Effector memory CD4-positive, alpha-beta T cell (primary cell): Measurements from ENCODE around the gene TLCD1.
"Not testable (repeated sequence)": the region's sequence is repeated elsewhere in the genome, so short reads cannot be mapped to it uniquely, and the experiment has no call there.

Experiments
- DNase-seq, 3 donors: peaks; one replicate each; pipeline ENCODE4 v3.0.0-alpha.2; 2020
- H3K27ac ChIP-seq: 2 replicates; pipeline ENCODE4 v1.7.0; 2013; ENCODE audit warnings: mild to moderate bottlenecking, low read length, moderate library complexity; ENCODE audit not compliant: insufficient read depth, poor library complexity, severe bottlenecking
- H3K27me3 ChIP-seq: replicated peaks from 2 replicates; pipeline ENCODE4 v1.7.0; 2013; ENCODE audit warnings: mild to moderate bottlenecking, low read length; ENCODE audit not compliant: insufficient read depth, control insufficient read depth, poor library complexity, severe bottlenecking
- H3K36me3 ChIP-seq: 2 replicates; pipeline ENCODE4 v1.7.0; 2013; ENCODE audit warnings: mild to moderate bottlenecking, low read length, moderate library complexity; ENCODE audit not compliant: control insufficient read depth, insufficient read depth
- H3K4me1 ChIP-seq: 2 replicates; pipeline ENCODE4 v1.7.0; 2013; ENCODE audit warnings: low read length, mild to moderate bottlenecking; ENCODE audit not compliant: control insufficient read depth, insufficient read depth, poor library complexity, severe bottlenecking
- H3K4me3 ChIP-seq: 2 replicates; pipeline ENCODE4 v1.7.0; 2013; ENCODE audit warnings: low read length, low read depth, mild to moderate bottlenecking; ENCODE audit not compliant: insufficient read depth, poor library complexity, severe bottlenecking
- H3K9me3 ChIP-seq: 2 replicates; pipeline ENCODE4 v1.7.0; 2013; ENCODE audit warnings: mild to moderate bottlenecking, low read length, moderate library complexity; ENCODE audit not compliant: control insufficient read depth

Gene TLCD1

GRCh38 chr17:28738680-28739384 is 12.8 kb upstream of the TLCD1 start:
- H3K36me3 ChIP-seq: no peaks in the 10 kb centered on the region
- no peaks in the 10 kb centered on the region for H3K9me3 ChIP-seq
- no peak overlapping the region for H3K4me3 ChIP-seq
- H3K4me1 ChIP-seq: peaks cover 17% of the 10 kb centered on the region
- no peaks in the 10 kb centered on the region for H3K27me3 ChIP-seq
- DNase-seq: peak; percentile 32 to 51 (median 48)
- H3K27ac ChIP-seq: no peak overlapping the region

GRCh38 chr17:28737770-28738679 is 12.0 kb upstream of the TLCD1 start:
- H3K36me3 ChIP-seq: no peaks in the 10 kb centered on the region
- DNase-seq: no peak
- H3K27ac ChIP-seq: no peak overlapping the region

GRCh38 chr17:28737316-28737715 is 11.3 kb upstream of the TLCD1 start:
- no peak overlapping the region for H3K4me3 ChIP-seq
- no peaks in the 10 kb centered on the region for H3K9me3 ChIP-seq
- H3K27me3 ChIP-seq: no peaks in the 10 kb centered on the region
- no peaks in the 10 kb centered on the region for H3K36me3 ChIP-seq
- peaks cover 11% of the 10 kb centered on the region for H3K4me1 ChIP-seq
- no peak overlapping the region for H3K27ac ChIP-seq
- no peak for DNase-seq

More at GRCh38 chr17:28737770-28738679, 12.0 kb upstream of the TLCD1 start:
- H3K9me3 ChIP-seq: no peaks in the 10 kb centered on the region
- H3K4me1 ChIP-seq: peaks cover 11% of the 10 kb centered on the region
- H3K27me3 ChIP-seq: no peaks in the 10 kb centered on the region
- no peak overlapping the region for H3K4me3 ChIP-seq

- not testable (repeated sequence) for H3K36me3 ChIP-seq
Observed at GRCh38 chr17:28735913-28736769, 10.1 kb upstream of the TLCD1 start.

GRCh38 chr17:28735242-28735722 is 9.2 kb upstream of the TLCD1 start:
- Histone ChIP-seq H3K4me1 (peaks cover 11% of the 10 kb centered on the region), H3K36me3 (no peaks in the 10 kb centered on the region), H3K9me3 (no peaks in the 10 kb centered on the region), H3K27me3 (no peaks in the 10 kb centered on the region), H3K27ac (no peak overlapping the region), H3K4me3 (no peak overlapping the region)
- no peak for DNase-seq

More at GRCh38 chr17:28735913-28736769, 10.1 kb upstream of the TLCD1 start:
- not testable (repeated sequence) for H3K4me3 ChIP-seq, H3K27me3 ChIP-seq, DNase-seq, H3K27ac ChIP-seq, H3K9me3 ChIP-seq
- H3K4me1 ChIP-seq: peaks cover 11% of the 10 kb centered on the region

- Histone ChIP-seq H3K4me1 (peaks cover 11% of the 10 kb centered on the region), H3K4me3 (no peak overlapping the region), H3K9me3 (no peaks in the 10 kb centered on the region), H3K36me3 (no peaks in the 10 kb centered on the region), H3K27ac (no peak overlapping the region), H3K27me3 (no peaks in the 10 kb centered on the region)
- no peak for DNase-seq
Observed at GRCh38 chr17:28734712-28735241, 8.7 kb upstream of the TLCD1 start.

GRCh38 chr17:28733346-28733745 is 7.3 kb upstream of the TLCD1 start:
- Histone ChIP-seq H3K27ac (no peak overlapping the region), H3K9me3 (no peaks in the 10 kb centered on the region), H3K27me3 (no peaks in the 10 kb centered on the region), H3K4me3 (no peak overlapping the region), H3K4me1 (peaks cover 8% of the 10 kb centered on the region), H3K36me3 (no peaks in the 10 kb centered on the region)
- DNase-seq: no peak

- no peak for DNase-seq
- Histone ChIP-seq H3K36me3 (peaks cover under 1% of the 10 kb centered on the region), H3K4me1 (peaks cover 31% of the 10 kb centered on the region), H3K9me3 (no peaks in the 10 kb centered on the region), H3K4me3 (no peak overlapping the region), H3K27me3 (no peaks in the 10 kb centered on the region), H3K27ac (no peak overlapping the region)
Observed at GRCh38 chr17:28729950-28730330, 3.9 kb upstream of the TLCD1 start.

GRCh38 chr17:28728364-28729200 is 2.5 kb upstream of the TLCD1 start, which contains the start of gene NEK8:
Gene NEK8 (plus strand): TSS chr17:28728788. CDS start chr17:28728814, 26 bp downstream.
- Histone ChIP-seq H3K4me3 (peak within 1 kb of the TSS; percentile 64), H3K4me1 (peaks cover 31% of the 10 kb centered on the region), H3K27me3 (no peaks in the 10 kb centered on the region), H3K27ac (peak within 1 kb of the TSS; percentile 100), H3K36me3 (peaks cover 14% of the 10 kb centered on the region), H3K9me3 (no peaks in the 10 kb centered on the region)
- peak; percentile 95 to 96 (median 96) for DNase-seq
